Lower lobe of right lung (tissue), 2 donors: ENCODE measurements around the gene SEMA4B. TPM values are rescaled to one million over a fixed set of nuclear protein-coding genes. Genes with fewer than 3 reads are reported as not detected.
A peak's percentile ranks its signal among the peaks of the same experiment; 100 is the strongest.
"Not testable (repeated sequence)": the region's sequence is repeated elsewhere in the genome, so short reads cannot be mapped to it uniquely, and the experiment has no call there.

Experiments
- ATAC-seq, 2 donors: fragments of 200-7000 bp; cut with Tn5 transposase; one replicate each; pipeline ENCODE4 v1.9.1; 2020 to 2022; ENCODE audit warnings: mild to moderate bottlenecking in 2 of 2, moderate library complexity in 2 of 2
- DNase-seq: peaks from one replicate; pipeline ENCODE4 v3.0.0-alpha.2; 2020
- H3K27ac ChIP-seq: fragments of 200-600 bp; one replicate; pipeline ENCODE4 v1.8.0; 2022
- H3K27me3 ChIP-seq: fragments of 200-600 bp; one replicate; pipeline ENCODE4 v1.8.0; 2022; ENCODE audit warnings: low read depth
- H3K36me3 ChIP-seq: fragments of 200-600 bp; one replicate; pipeline ENCODE4 v1.8.0; 2022; ENCODE audit warnings: mild to moderate bottlenecking
- H3K4me1 ChIP-seq: fragments of 200-600 bp; one replicate; pipeline ENCODE4 v1.8.0; 2022
- H3K4me3 ChIP-seq: fragments of 200-600 bp; one replicate; pipeline ENCODE4 v1.8.0; 2022; ENCODE audit warnings: mild to moderate bottlenecking
- H3K9me3 ChIP-seq: fragments of 200-600 bp; one replicate; pipeline ENCODE4 v1.8.0; 2022
- CTCF ChIP-seq: fragments of 200-600 bp; IDR thresholded peaks from one replicate; pipeline ENCODE4 v1.8.0; 2022; ENCODE audit warnings: antibody characterized with exemption, mild to moderate bottlenecking
- intact Hi-C: fragments of 100-400 bp; cut with DNase I; formaldehyde crosslinking; loops from one replicate; pipeline ENCODE4 v1.11.0; 2022
- total RNA-seq: library from RNA; stranded (reverse); fragmentation: NEBNext Ultra II Directional; extraction: Animal tissue kit (Norgen Biotek cat#: 25700); gene quantifications from one replicate; pipeline ENCODE4 v1.2.1, GENCODE V29; 2021
- donor health status: DM: no; HTN: yes; CAD: no; lungs with severe emphysema.

Gene SEMA4B
- total RNA-seq, 1 donor from 2014 or later, result 48.1 TPM

- Histone ChIP-seq H3K36me3 (peaks cover 41% of the 10 kb centered on the region), H3K27me3 (no peaks in the 10 kb centered on the region), H3K9me3 (no peaks in the 10 kb centered on the region), H3K4me3 (peak overlapping the region; percentile 86), H3K4me1 (peaks cover 49% of the 10 kb centered on the region), H3K27ac (peak overlapping the region; percentile 98)
- ATAC-seq (no peak), DNase-seq (no peak)
- intact Hi-C loops, result no loop called here
- no peak for TF ChIP-seq CTCF
Observed at GRCh38 chr15:90266485-90266884, 65.4 kb downstream of the SEMA4B start.

- H3K36me3 ChIP-seq, result peaks cover 60% of the 10 kb centered on the region
- DNase-seq (no peak), ATAC-seq (no peak)
- H3K4me1 ChIP-seq, result peaks cover 49% of the 10 kb centered on the region
- peak overlapping the region; percentile 7 for H3K4me3 ChIP-seq
- no peak overlapping the region for H3K27ac ChIP-seq
- intact Hi-C loops, result no loop called here
- TF ChIP-seq CTCF, result no peak
- no peaks in the 10 kb centered on the region for H3K27me3 ChIP-seq
- H3K9me3 ChIP-seq, result no peaks in the 10 kb centered on the region
Observed at GRCh38 chr15:90268415-90268814, 67.3 kb downstream of the SEMA4B start.

DNA sequence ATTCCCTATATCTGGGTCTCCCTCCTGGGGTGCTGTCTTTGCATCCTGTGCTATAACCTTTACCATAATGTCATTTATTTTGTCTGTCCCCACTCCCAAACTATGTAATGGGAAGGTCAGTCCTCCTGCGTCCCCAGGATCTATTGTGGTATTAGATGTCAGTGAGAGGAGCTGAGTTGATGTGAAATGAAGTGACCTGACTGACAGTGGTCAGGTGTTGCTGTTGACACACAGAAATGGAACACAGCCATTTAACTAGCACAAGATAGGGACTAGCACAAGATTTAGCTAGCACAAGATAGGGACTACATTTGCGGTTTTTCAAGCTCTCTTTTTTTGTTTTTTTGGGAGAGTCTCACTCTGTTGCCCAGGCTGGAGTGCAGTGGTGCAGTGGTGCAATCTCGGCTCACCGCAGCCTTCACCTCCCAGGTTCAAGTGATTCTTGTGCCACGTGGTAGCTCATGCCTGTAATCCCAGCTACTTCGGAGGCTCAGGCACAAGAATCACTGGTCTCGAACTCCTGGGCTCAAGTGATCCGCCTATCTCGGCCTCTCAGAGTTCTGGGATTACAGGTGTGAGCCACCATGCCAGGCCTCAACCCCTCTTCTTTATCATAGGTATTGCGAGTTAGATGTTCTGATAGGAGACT lies 69.5 kb downstream of the SEMA4B start:
- no peak for ATAC-seq

DNA sequence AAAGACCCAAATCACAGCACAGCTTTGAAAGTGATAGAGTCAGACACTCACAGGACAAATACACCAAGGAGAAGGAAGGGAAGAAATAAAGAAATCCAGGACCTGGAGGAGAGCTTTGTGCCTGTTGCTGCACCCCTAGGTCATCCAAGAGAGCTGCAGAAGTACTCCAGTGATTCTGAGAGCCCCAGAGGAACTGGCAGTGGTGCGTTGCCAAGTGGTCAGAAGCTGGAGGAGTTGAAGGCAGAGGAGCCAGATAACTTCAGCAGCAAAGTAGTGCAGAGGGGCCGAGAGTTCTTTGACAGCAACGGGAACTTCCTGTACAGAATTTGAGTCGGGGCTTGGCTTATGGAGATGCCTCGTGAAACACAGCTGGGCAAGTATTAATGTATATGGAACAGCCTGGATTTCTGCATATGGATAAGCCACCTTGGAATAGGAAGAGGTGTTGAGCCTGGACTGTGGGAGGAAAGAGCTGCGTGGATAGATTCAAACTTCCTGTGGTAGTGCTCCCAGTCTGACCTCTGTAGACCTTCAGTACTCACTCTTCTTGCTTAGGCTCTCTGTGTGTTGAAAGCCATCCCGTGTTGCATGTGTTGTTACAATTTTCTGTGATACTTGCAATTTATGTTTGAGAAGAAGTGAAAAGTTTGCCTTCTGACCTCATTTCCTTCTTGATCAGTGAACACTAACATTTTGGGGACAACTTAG lies 70.5 kb downstream of the SEMA4B start:
- no peak for TF ChIP-seq CTCF
- peaks cover 77% of the 10 kb centered on the region for H3K36me3 ChIP-seq
- H3K27ac ChIP-seq, result no peak overlapping the region
- DNase-seq (no peak), ATAC-seq (peak; percentile 23 to 37)
- H3K9me3 ChIP-seq, result no peaks in the 10 kb centered on the region
- H3K4me3 ChIP-seq, result no peak overlapping the region
- no peaks in the 10 kb centered on the region for H3K27me3 ChIP-seq
- intact Hi-C loops, result no loop called here
- peaks cover 38% of the 10 kb centered on the region for H3K4me1 ChIP-seq

More for the DNA sequence above, 69.5 kb downstream of the SEMA4B start:
- no peak for TF ChIP-seq CTCF
- H3K4me1 ChIP-seq, result peaks cover 41% of the 10 kb centered on the region
- DNase-seq, result no peak
- H3K9me3 ChIP-seq, result no peaks in the 10 kb centered on the region
- H3K4me3 ChIP-seq, result no peak overlapping the region
- H3K36me3 ChIP-seq, result peaks cover 77% of the 10 kb centered on the region
- intact Hi-C loops, result no loop called here
- no peaks in the 10 kb centered on the region for H3K27me3 ChIP-seq
- H3K27ac ChIP-seq, result no peak overlapping the region

DNA sequence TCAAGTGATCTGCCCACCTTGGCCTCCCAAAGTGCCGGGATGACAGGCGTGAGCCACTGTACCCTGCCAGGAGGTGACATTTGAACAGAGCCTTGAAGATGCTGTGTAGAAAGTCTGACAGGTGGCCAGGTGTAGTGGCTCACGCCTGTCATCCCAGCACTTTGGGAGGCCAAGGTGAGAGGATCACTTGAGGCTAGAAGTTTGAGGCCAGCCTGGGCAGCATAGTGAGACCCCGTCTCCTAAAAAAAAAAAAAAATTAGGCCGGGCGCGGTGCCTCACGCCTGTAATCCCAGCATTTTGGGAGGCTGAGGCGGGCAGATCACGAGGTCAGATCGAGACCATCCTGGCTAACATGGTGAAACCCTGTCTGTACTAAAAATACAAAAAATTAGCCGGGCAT lies 77.3 kb downstream of the SEMA4B start:
- not testable (repeated sequence) for H3K9me3 ChIP-seq

More for the DNA sequence above, 77.3 kb downstream of the SEMA4B start:
- DNase-seq, H3K4me1 ChIP-seq, ATAC-seq, H3K4me3 ChIP-seq, H3K27me3 ChIP-seq, intact Hi-C loops, H3K27ac ChIP-seq: not testable (repeated sequence)
- peaks cover 16% of the 10 kb centered on the region for H3K36me3 ChIP-seq

Other genes with a start within 250 kb of the SEMA4B start
- 50.7 TPM for gene ZNF710, start 200.0 kb upstream of the SEMA4B start, total RNA-seq
- gene IDH2, start 98.9 kb upstream of the SEMA4B start, total RNA-seq, result 46.7 TPM
- 80.8 TPM for gene CIB1, start 32.6 kb downstream of the SEMA4B start, total RNA-seq
- 13.1 TPM for gene GDPGP1, start 32.9 kb downstream of the SEMA4B start, total RNA-seq
- not detected for gene TTLL13, start 48.2 kb downstream of the SEMA4B start, total RNA-seq
- 73.4 TPM for gene NGRN, start 64.3 kb downstream of the SEMA4B start, total RNA-seq
- 5.5 TPM for gene ZNF774, start 151.0 kb downstream of the SEMA4B start, total RNA-seq
- gene IQGAP1, start 186.9 kb downstream of the SEMA4B start, total RNA-seq, result 265 TPM